ENCODE results near the gene WDR27. TPM values are rescaled to one million over a fixed set of nuclear protein-coding genes. Genes with fewer than 3 reads are reported as not detected.
"Not testable (repeated sequence)": the region's sequence is repeated elsewhere in the genome, so short reads cannot be mapped to it uniquely, and the experiment has no call there.

The WDR27 gene
- total and polyA plus RNA-seq, 4 donors, result 6.9 to 68.1 (median 31.4) TPM

DNA sequence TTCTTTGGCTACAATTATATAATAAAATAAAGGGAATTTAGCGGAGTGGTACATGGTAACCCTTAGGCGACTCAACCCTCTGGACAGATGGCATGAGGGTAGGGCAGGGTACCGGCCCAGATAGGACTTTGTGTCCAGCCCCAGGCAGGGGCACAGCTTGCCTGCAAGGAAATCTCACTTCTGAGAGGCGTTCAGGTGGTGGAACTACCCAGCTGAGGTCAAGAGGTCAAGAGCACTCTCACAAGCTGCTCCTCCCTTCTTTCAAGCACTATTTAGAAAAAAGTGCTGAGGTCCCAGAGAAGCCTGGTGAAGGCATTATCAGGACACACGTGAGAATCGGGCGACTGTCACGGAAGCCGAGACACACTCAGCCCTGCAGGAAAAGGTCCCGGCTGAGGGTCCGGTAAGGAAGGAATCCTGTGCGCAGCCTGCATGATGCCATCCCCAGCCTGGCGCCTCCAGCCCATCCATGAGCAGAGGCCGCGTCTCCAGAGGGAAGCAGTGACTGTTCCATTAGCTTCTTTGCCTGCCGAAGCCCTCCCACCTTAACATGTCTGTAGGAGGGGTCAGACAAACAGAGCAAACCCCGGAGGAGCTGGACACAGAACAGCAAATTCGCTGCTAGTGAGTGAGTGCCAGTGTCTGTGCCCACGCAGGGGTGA is 54.8 kb downstream of the WDR27 start:
- TF ChIP-seq, protein P1, sequence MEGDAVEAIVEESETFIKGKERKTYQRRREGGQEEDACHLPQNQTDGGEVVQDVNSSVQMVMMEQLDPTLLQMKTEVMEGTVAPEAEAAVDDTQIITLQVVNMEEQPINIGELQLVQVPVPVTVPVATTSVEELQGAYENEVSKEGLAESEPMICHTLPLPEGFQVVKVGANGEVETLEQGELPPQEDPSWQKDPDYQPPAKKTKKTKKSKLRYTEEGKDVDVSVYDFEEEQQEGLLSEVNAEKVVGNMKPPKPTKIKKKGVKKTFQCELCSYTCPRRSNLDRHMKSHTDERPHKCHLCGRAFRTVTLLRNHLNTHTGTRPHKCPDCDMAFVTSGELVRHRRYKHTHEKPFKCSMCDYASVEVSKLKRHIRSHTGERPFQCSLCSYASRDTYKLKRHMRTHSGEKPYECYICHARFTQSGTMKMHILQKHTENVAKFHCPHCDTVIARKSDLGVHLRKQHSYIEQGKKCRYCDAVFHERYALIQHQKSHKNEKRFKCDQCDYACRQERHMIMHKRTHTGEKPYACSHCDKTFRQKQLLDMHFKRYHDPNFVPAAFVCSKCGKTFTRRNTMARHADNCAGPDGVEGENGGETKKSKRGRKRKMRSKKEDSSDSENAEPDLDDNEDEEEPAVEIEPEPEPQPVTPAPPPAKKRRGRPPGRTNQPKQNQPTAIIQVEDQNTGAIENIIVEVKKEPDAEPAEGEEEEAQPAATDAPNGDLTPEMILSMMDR (IDR thresholded peaks at IDR 0.05; ENCODE audit: control extremely low read depth, extremely low read depth), result no peak
- H3K36me3 ChIP-seq (ENCODE audit: control insufficient read depth in 4 of 4, insufficient read depth in 4 of 4, low read length in 4 of 4), result peaks cover 0 to 2% (median 0%) of the 10 kb centered on the region in 4 donors
- no peak overlapping the region for H3K4me3 ChIP-seq
- peak; percentile 48 for ATAC-seq (ENCODE audit: insufficient read depth, low FRiP score)
- 75 to 87% methylated on average over 19 of the region's 19 CpGs for WGBS, 2 donors
- DNase-seq, result peak in 2 of 3 donors; percentile 33 to 50
- H3K9ac ChIP-seq (ENCODE audit: insufficient read depth in 1 of 2, low read length in 2 of 2), result no peak overlapping the region
- no peaks in the 10 kb centered on the region for H3K27me3 ChIP-seq (ENCODE audit: control insufficient read depth in 3 of 3, insufficient read depth in 3 of 3, low read length in 2 of 3)
- H3K27ac ChIP-seq (ENCODE audit: low read depth in 1 of 2, low read length in 1 of 2), result no peak overlapping the region
- H3K4me1 ChIP-seq (ENCODE audit: control insufficient read depth in 5 of 5, insufficient read depth in 5 of 5, low read length in 5 of 5), result peaks cover 0 to 3% (median 0%) of the 10 kb centered on the region in 5 donors
- no peaks in the 10 kb centered on the region for H3K9me3 ChIP-seq (ENCODE audit: control insufficient read depth in 4 of 4, insufficient read depth in 3 of 4, low read length in 3 of 4)

DNA sequence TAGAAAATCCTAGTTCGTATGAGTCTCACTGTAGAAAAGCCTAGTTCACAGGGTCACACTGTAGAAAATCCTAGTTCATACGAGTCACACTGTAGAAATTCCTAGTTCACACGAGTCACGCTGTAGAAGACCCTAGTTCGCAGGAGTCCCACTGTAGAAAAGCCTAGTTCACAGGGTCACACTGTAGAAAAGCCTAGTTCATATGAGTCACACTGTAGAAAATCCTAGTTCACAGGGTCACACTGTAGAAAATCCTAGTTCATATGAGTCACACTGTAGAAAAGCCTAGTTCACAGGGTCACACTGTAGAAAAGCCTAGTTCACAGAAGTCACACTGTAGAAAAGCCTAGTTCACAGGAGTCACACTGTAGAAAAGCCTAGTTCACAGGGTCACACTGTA is 56.4 kb downstream of the WDR27 start:
- not testable (repeated sequence) for H3K27ac ChIP-seq (ENCODE audit: low read depth in 1 of 2, low read length in 1 of 2); H3K4me1 ChIP-seq (ENCODE audit: control insufficient read depth in 5 of 5, insufficient read depth in 5 of 5, low read length in 5 of 5); H3K9me3 ChIP-seq (ENCODE audit: control insufficient read depth in 4 of 4, insufficient read depth in 3 of 4, low read length in 3 of 4); H3K4me3 ChIP-seq; DNase-seq; H3K36me3 ChIP-seq (ENCODE audit: control insufficient read depth in 4 of 4, insufficient read depth in 4 of 4, low read length in 4 of 4); ATAC-seq (ENCODE audit: insufficient read depth, low FRiP score); H3K27me3 ChIP-seq (ENCODE audit: control insufficient read depth in 3 of 3, insufficient read depth in 3 of 3, low read length in 2 of 3); H3K9ac ChIP-seq (ENCODE audit: insufficient read depth in 1 of 2, low read length in 2 of 2)
- WGBS, 2 donors, result 97% methylated on average over 5 of the region's 5 CpGs

DNA sequence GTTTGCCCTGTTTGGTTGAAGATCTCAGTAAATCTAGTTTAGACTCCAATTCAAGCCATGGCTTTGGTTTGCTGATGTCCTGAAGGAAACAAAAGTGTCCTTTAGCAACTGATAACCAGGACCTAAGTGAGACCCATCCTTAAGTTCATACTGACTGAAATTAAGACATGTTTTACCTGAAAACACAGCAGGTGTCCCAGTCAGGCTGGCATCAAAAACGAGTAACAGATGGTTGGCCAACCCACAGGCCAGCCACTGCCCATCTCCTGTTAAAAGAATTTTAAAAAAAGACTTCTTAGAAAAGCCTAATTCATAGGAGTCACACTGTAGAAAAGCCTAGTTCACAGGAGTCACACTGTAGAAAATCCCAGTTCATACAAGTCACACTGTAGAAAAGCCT is 58.3 kb downstream of the WDR27 start:
- Histone ChIP-seq H3K4me1 (ENCODE audit: control insufficient read depth in 5 of 5, insufficient read depth in 5 of 5, low read length in 5 of 5) (peaks cover 0 to 3% (median 0%) of the 10 kb centered on the region in 5 donors), H3K4me3 (no peak overlapping the region), H3K36me3 (ENCODE audit: control insufficient read depth in 4 of 4, insufficient read depth in 4 of 4, low read length in 4 of 4) (peaks cover 0 to 4% (median 1%) of the 10 kb centered on the region in 4 donors), H3K9me3 (ENCODE audit: control insufficient read depth in 4 of 4, insufficient read depth in 3 of 4, low read length in 3 of 4) (no peaks in the 10 kb centered on the region), H3K27ac (ENCODE audit: low read depth in 1 of 2, low read length in 1 of 2) (no peak overlapping the region), H3K27me3 (ENCODE audit: control insufficient read depth in 3 of 3, insufficient read depth in 3 of 3, low read length in 2 of 3) (no peaks in the 10 kb centered on the region), H3K9ac (ENCODE audit: insufficient read depth in 1 of 2, low read length in 2 of 2) (no peak overlapping the region)
- ATAC-seq (ENCODE audit: insufficient read depth, low FRiP score), result no peak
- TF ChIP-seq, protein P1 (IDR thresholded peaks at IDR 0.05; ENCODE audit: control extremely low read depth, extremely low read depth), result no peak
- 85 to 88% methylated on average over 1 of the region's 1 CpG for WGBS, 2 donors
- no peak for DNase-seq

DNA sequence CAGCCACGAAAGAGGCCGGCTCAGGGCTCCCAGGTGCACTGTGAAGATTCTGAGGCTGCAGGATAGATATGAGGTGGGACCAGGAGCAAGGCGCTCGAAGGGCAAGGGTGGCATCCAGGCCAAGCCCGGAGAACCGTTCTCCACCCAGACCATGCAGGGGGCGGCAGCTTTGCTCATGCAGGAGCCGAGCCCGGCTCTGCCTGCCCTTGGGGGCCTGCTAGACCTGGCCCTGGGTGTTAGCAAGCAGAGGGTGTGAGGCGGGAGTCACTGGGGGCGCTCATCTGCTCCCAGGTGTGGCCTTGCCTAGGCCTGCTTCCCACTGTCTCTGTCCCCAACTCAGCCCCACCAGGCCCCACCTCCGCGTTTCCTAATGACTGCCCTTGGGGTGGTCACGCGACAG is 59.4 kb downstream of the WDR27 start:
- no peak for ATAC-seq (ENCODE audit: insufficient read depth, low FRiP score)
- TF ChIP-seq, protein P1 (IDR thresholded peaks at IDR 0.05; ENCODE audit: control extremely low read depth, extremely low read depth), result no peak
- Histone ChIP-seq H3K27me3 (ENCODE audit: control insufficient read depth in 3 of 3, insufficient read depth in 3 of 3, low read length in 2 of 3) (no peaks in the 10 kb centered on the region), H3K9ac (ENCODE audit: insufficient read depth in 1 of 2, low read length in 2 of 2) (no peak overlapping the region), H3K4me3 (no peak overlapping the region), H3K9me3 (ENCODE audit: control insufficient read depth in 4 of 4, insufficient read depth in 3 of 4, low read length in 3 of 4) (peaks cover 0 to under 1% (median 0%) of the 10 kb centered on the region in 4 donors), H3K36me3 (ENCODE audit: control insufficient read depth in 4 of 4, insufficient read depth in 4 of 4, low read length in 4 of 4) (peaks cover 0 to 6% (median 3%) of the 10 kb centered on the region in 4 donors), H3K27ac (ENCODE audit: low read depth in 1 of 2, low read length in 1 of 2) (no peak overlapping the region), H3K4me1 (ENCODE audit: control insufficient read depth in 5 of 5, insufficient read depth in 5 of 5, low read length in 5 of 5) (peaks cover 0 to 3% (median 0%) of the 10 kb centered on the region in 5 donors)
- no peak for DNase-seq
- WGBS, 2 donors, result 91 to 95% methylated on average over 15 of the region's 15 CpGs
